GM19438 (cell line): Measurements from ENCODE around the gene FGF16.
"Not testable (repeated sequence)": the region's sequence is repeated elsewhere in the genome, so short reads cannot be mapped to it uniquely, and the experiment has no call there.

Experiments used
- ATAC-seq: cut with Tn5 transposase; IDR thresholded peaks from one replicate; pipeline ENCODE4 v1.9.1; 2021; ENCODE audit warnings: low read depth; ENCODE audit not compliant: unreplicated experiment

FGF16 gene

DNA sequence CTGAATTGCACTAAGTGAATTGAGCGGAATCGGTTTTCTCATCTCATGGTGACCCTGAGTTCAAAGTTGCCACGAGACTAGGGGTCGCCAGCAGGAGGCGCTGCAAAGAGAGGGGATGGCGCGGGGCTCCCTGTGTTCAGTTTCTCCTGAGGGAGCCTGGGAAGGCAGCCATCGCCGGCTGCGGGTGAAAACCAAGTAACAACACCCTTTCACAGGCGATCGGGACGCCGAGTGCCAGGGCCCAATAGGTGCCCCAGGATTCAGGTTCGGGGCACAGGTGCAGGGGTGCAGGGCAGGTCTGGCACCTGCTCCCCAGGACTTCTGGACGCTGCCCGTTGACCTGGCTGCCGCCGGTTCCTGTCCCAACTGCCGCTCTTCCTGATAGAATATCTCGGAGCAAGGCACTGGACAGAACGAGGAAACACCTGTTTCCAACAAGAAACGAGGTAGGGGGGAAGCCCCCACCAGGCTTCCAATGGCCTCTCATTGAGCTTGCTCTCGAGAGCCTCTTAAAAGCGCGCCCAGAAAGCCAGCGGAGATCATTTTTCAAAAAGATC, 1.1 kb upstream of the FGF16 start:
- no peak for ATAC-seq

DNA sequence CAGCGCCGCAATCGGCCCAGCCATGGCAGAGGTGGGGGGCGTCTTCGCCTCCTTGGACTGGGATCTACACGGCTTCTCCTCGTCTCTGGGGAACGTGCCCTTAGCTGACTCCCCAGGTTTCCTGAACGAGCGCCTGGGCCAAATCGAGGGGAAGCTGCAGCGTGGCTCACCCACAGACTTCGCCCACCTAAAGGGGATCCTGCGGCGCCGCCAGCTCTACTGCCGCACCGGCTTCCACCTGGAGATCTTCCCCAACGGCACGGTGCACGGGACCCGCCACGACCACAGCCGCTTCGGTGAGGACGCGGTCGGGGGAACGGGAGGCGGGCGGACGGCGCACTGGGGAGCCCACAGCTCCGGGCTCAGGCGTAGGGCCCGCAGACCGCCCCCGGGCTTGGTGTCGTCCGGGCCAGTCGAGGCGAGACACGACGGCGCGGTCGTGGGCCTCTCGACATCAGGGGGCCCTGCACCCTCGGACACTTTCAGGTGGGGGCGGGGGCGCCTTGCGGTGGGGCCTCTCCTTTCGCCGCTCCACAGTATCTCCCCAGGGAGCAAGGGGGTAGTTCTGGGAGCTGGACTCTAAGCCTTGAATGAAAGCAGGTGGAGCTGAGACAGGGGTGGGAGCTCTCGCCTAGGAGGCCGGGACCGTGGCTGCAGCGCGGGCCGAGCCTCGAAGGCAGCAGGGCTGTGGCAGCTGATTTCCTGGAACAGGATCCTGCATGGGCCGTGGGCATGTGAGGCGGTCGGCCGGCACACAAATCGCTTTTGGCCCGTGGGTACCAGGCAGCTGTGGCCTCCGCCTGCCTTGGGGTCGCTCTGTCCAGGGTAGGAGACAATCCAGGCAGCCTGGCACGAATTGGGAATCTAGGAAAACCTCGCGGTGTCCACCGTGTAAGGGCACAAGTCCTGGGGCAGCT, 722 bp downstream of the FGF16 start:
- no peak for ATAC-seq

DNA sequence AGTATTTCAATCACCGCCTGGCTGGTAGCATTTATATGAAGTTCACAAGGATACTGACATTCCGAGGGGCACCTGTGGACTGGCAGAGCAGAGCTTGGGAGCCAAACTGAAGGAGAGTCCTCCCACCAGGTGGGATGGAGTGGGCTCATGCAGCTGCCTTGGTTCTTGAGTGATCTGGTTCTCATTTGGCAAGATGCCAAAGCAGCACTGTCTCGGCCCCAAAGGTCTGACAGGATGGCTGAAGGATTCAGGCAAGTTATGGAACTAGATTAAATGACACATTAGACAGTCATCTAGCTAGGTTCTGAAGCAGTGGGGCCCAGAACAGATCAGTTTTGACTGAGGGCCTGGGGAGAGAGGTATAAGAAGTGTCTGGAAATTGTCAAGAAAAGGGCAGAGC, 3.2 kb downstream of the FGF16 start:
- no peak for ATAC-seq

DNA sequence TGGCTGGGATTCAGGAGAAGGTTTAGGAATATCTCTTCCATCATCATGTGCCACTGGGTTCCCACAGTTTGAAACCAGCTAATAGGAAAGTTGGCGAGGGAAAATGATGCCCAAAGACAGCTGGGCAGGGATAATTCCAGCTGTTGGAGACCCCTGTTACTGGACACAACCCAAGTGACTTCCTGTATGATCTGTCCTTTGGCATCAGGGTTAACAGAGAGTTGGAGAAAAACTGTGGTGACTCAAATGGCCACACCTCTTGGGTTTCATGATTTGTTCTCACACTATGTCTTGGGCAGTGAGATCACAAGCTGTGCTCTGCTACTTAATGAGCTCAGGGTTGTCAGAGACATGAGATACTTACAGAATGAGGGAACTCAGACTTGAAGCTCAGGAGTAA, 3.8 kb downstream of the FGF16 start:
- no peak for ATAC-seq

DNA sequence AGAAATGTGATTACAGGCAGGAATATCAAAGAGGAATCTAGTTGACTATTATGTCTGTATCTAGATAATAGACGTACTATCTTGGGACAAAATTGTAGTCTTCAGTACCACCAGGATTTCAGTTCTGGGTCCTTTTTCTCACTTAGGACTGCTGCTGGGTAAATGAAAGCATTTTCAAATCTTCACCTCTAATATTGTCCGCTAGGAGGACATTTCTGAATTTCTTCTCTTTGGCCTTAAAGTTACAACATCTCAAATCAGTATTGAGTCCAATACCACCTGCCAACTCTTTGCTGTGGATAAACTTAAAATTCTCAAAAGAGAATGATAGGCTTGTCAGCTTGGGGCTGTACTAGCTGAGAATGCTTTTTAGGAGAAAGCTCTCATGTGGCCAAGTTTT, 6.0 kb downstream of the FGF16 start:
- no peak for ATAC-seq

DNA sequence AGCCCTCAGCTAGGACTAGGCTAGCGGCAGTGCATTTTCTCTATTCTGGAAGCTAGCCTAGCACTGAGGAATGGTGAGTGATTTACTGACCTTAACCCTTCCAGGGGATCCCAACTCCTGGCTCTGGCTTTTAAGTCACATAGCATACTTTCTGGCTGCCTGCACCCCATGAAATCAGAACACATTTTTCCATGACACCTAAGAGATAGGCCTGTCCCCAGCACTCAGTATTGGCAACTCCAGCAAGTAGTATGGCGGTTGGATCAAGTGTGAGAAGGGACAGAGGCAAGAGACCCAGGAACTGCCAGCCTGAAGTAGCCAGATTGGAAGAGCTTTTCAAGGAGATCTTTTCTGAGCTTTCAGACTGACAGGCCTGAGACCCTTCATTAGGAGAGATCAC, 8.2 kb downstream of the FGF16 start:
- ATAC-seq = no peak

DNA sequence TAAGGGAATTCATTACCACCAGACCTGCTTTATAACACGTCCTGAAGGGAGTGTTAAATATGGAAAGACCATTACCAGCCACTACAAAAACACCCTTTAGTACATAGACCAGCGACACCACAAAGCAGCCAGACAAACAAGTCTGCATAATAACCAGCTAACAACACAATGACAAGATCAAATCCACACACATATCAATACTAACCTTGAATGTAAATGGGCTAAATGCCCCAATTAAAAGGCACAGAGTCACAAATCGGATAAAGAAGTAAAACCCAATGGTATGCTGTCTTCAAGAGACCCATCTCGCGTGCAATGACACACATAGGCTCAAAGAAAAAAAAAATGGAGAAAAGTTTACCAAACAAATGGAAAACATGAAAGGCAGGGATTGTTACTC, 36.9 kb downstream of the FGF16 start:
- ATAC-seq = no peak

DNA sequence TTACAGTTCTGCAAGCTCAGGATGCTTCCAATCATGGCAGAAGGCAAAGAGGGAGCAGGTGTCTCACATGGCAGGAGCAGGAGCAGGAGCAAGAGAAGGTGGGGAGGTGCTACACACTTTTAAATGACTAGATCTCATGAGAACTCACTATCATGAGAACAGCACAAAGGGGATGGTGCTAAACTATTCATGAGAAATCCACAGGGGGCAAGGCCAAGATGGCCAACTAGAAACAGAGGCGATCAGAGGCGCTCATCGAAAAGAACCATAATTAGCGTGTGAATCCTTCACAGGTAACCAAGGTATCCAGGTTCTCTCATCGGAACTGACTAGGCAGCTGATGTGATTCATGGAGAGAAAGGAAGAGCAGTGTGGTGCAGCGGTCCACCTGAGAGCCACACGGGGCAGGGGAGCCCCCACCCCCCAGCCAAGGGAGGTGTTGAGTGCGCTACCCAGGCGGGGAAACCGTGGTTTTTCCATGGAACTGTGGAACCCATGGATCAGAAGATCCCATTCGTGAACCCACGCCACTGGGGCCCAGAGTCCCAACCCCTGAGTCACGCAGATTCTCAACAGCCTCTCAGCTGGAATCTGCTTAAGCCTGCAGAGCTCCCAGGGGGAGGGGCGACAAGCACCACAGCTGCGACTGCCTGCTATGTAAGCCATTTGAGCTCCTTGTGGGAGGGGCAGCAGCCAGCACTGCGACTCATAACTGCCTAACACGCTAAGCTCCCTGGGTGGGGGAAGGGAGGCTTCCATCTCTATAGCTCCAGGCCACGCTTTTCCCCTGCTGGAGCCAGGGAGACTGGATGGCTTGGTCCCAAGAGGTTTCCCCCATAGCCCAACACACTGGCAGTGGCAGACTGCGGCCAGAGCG, 46.7 kb downstream of the FGF16 start:
- no peak for ATAC-seq

DNA sequence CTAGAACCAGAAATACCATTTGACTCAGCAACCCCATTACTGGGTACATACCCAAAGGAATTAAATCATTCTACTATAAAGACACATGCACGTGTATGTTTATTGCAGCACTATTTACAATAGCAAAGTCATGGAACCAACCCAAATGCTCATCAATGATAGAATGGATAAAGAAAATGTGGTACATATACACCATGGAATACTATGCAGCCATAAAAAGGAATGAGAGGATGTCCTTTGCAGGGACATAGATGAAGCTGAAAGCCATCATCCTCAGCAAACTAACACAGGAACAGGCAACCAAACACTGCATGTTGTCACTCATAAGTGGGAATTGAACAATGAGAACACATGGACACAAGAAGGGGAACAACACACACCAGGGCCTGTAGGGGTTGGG, 53.0 kb downstream of the FGF16 start:
- not testable (repeated sequence) for ATAC-seq

DNA sequence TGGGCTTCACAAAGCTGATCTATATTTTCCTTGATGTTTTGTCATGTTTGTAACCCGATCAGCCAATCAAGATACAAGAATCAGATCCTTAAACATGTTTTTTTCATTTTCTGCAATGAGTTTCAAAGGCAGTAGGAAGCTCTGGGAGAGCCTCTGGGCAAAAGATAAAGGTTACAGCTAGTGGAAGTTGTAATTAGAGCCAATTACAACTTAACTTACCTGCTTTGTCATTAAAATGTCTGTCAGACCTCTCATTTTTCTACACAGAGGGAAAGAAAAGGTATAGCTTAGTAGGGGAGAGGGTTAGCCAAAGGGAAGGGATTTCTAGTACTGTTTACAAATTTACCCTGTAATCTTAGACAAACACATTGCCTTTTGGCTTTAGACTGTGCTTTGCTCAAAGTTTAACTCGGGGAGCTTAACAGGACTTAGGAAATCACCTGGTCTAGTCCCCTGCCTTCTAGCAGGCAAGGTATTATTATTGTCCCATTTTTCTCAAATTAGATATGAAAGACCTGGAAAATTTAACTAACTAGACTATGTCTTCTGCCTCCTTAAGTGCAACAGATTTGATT, 55.8 kb downstream of the FGF16 start:
- no peak for ATAC-seq

DNA sequence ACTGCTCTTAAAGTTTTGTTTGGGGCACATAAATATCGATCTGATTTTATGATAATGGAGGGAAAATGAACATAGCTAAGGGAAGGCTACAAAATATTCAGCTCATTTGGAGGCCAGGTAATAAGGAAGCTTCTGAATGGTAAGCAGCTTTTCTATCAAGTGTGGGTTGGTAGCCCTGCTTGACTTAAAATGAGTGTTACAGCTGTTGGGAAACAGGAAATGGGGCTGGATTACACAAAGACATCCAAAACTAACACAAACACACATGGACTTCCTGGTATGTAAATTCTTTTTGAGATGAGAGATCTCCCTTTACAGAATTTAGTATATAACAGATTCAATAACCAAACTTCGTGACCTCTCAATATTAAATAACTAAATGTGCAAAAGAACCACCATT, 58.0 kb downstream of the FGF16 start:
- no peak for ATAC-seq
